CD4-positive, CD25-positive, alpha-beta regulatory T cell (primary cell): ENCODE results near the gene CHMP1B. TPM values are rescaled to one million over a fixed set of nuclear protein-coding genes. Genes with fewer than 3 reads are reported as not detected.

Experiments used
- ATAC-seq, 2 donors: fragments of 150-1000 bp; cut with Tn5 transposase; one replicate each; pipeline ENCODE4 v1.10.0; 2021; ENCODE audit warnings: low read depth in 2 of 2, moderate number of reproducible peaks in 2 of 2, moderate library complexity in 1 of 2
- DNase-seq, 3 donors: peaks; one replicate each; pipeline versions ENCODE4 v3.0.0 to v3.0.0-alpha.2; 2012 to 2022; ENCODE audit warnings: mixed read lengths in 1 of 3
- H3K27ac ChIP-seq: one replicate; pipeline ENCODE4 v1.7.0; 2013; ENCODE audit warnings: mild to moderate bottlenecking, low read length; ENCODE audit not compliant: insufficient read depth, poor library complexity, severe bottlenecking
- H3K27me3 ChIP-seq: one replicate; pipeline ENCODE4 v1.7.0; 2013; ENCODE audit warnings: low read length; ENCODE audit not compliant: control insufficient read depth, insufficient read depth
- H3K36me3 ChIP-seq: one replicate; pipeline ENCODE4 v1.7.0; 2013; ENCODE audit warnings: mild to moderate bottlenecking, low read length, moderate library complexity; ENCODE audit not compliant: control insufficient read depth, insufficient read depth
- H3K4me1 ChIP-seq: 2 replicates; pipeline ENCODE4 v1.7.0; 2013; ENCODE audit warnings: mild to moderate bottlenecking, low read length; ENCODE audit not compliant: insufficient read depth, control insufficient read depth, poor library complexity, severe bottlenecking
- H3K4me3 ChIP-seq: one replicate; pipeline ENCODE4 v1.7.0; 2013; ENCODE audit warnings: low read depth, mild to moderate bottlenecking, low read length, moderate library complexity
- H3K9me3 ChIP-seq, 2 experiments: 1 replicate in 1 of 2; 2 replicates in 1 of 2; pipeline ENCODE4 v1.7.0; 2013; ENCODE audit warnings: low read length in 2 of 2, mild to moderate bottlenecking in 1 of 2, moderate library complexity in 1 of 2; ENCODE audit not compliant: control insufficient read depth in 2 of 2
- H3K27ac Mint-ChIP-seq, 3 donors: one replicate each; pipeline ENCODE4 v1.8.0; 2020 to 2022; ENCODE audit warnings: mild to moderate bottlenecking in 3 of 3, mixed read lengths in 3 of 3, moderate library complexity in 2 of 3
- H3K27me3 Mint-ChIP-seq: one replicate; pipeline ENCODE4 v1.8.0; 2022; ENCODE audit warnings: mild to moderate bottlenecking, mixed read lengths
- H3K36me3 Mint-ChIP-seq: one replicate; pipeline ENCODE4 v1.8.0; 2020; ENCODE audit warnings: mixed read lengths
- H3K4me1 Mint-ChIP-seq, 4 donors: one replicate each; pipeline ENCODE4 v1.8.0; 2020 to 2022; ENCODE audit warnings: mixed read lengths in 4 of 4, mild to moderate bottlenecking in 1 of 4
- H3K4me3 Mint-ChIP-seq, 4 donors: one replicate each; pipeline ENCODE4 v1.8.0; 2020 to 2022; ENCODE audit warnings: mild to moderate bottlenecking in 4 of 4, mixed read lengths in 4 of 4, moderate library complexity in 3 of 4
- H3K9me3 Mint-ChIP-seq, 7 donors: one replicate each; pipeline ENCODE4 v1.8.0; 2020 to 2022; ENCODE audit warnings: mixed read lengths in 7 of 7, mild to moderate bottlenecking in 3 of 7, moderate library complexity in 2 of 7
- polyA plus RNA-seq, 4 donors: library from polyadenylated mRNA; unstranded; fragments of 300-500 nt; fragmentation: Illumina TruSeq; gene quantifications; one replicate each; pipeline ENCODE4 v1.2.3, GENCODE V29; 2021
- total RNA-seq: library from RNA; stranded (reverse); gene quantifications from one replicate; pipeline ENCODE4 v1.2.3, GENCODE V29; 2022

Gene CHMP1B
- total and polyA plus RNA-seq, 5 donors from 2014 or later = 55.4 to 113 (median 67.6) TPM

DNA sequence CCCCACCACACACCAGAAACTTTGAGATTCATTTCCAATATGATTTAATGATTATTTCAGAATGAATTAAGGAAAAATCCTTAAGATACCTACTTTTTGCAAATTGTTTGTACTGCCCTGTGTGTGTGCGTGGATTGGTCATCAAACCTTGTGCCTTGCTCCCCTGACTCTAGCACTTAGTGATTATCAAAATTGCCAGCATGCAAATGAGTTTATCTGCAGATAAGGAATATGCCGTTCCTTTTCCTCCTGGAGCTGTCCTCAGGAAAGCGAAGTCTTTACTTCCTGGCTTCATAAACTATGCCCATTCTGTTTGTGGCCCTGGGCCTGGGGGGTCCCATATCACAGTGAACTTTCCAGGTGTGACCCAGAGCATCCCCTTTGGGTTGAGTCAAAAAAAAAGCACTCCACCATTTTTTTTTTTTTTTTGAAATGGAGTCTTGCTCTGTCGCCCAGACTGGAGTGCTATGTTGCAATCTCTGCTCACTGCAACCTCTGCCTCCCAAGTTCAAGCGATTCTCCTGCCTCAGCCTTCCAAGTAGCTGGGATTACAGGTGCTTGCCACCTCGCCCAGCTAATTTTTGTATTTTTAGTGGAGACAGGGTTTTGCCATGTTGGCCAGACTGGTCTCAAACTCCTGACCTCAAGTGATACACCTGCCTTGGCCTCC is 11.4 kb downstream of the CHMP1B start:
- H3K4me3 ChIP-seq = no peak overlapping the region
- Mint-ChIP-seq H3K9me3 (no peaks in the 10 kb centered on the region), H3K4me3 (no peak overlapping the region), H3K27ac (no peak overlapping the region), H3K27me3 (peaks cover 22% of the 10 kb centered on the region), H3K4me1 (peaks cover 0 to 6% (median 5%) of the 10 kb centered on the region in 4 donors), H3K36me3 (no peaks in the 10 kb centered on the region)
- no peak overlapping the region for H3K27ac ChIP-seq
- DNase-seq (no peak), ATAC-seq (no peak)
- no peaks in the 10 kb centered on the region for H3K9me3 ChIP-seq
- H3K27me3 ChIP-seq = peaks cover 2% of the 10 kb centered on the region
- no peaks in the 10 kb centered on the region for H3K4me1 ChIP-seq
- no peaks in the 10 kb centered on the region for H3K36me3 ChIP-seq

DNA sequence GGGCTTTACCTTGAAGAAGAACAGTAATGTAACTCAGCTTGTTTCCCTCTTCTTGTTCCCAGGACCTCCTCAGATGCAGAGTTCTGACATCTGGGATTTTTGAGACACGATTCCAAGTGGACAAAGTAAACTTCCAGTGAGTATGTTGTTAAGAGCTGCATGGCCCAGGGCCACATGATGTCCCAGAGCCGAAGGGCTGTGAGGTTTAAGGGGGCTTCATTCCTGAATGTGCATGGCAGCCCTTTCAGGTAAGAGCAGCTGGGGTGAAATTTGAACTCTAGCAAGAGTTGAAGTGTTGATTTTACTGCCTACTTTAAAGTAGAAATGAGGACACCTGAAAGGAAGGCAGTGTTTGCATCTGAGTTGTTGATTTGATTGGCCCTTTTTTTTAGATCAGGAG is 13.3 kb downstream of the CHMP1B start:
- Histone ChIP-seq H3K4me1 (no peaks in the 10 kb centered on the region), H3K27me3 (peaks cover 2% of the 10 kb centered on the region), H3K4me3 (no peak overlapping the region), H3K9me3 (no peaks in the 10 kb centered on the region), H3K27ac (no peak overlapping the region), H3K36me3 (no peaks in the 10 kb centered on the region)
- Mint-ChIP-seq H3K4me3 (no peak overlapping the region), H3K27me3 (peaks cover 22% of the 10 kb centered on the region), H3K36me3 (no peaks in the 10 kb centered on the region), H3K9me3 (no peaks in the 10 kb centered on the region), H3K4me1 (peaks cover 0 to 2% (median 0%) of the 10 kb centered on the region in 4 donors), H3K27ac (no peak overlapping the region)
- no peak for DNase-seq
- no peak for ATAC-seq

DNA sequence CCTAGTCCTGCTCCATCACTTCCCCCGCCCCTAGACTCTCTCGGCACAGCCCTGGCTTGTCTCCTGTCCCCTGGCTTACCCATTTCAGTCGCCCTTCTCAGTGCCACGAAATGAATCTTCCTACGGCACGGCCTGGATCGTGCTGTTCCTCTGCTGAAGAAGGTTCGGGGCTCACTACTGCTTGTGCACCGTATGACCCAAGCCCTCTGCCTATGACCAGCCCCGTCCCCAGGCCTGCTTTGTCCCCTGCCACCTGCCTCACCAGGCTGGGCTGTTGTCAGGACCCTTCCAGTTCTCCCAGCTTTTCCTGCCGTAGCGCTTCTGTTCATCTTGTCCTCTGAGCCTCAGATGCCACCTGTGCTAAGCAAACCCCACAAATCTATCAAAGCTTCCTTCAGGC is 13.9 kb downstream of the CHMP1B start:
- H3K36me3 Mint-ChIP-seq = no peaks in the 10 kb centered on the region
- no peaks in the 10 kb centered on the region for H3K9me3 Mint-ChIP-seq
- Histone ChIP-seq H3K4me1 (no peaks in the 10 kb centered on the region), H3K4me3 (no peak overlapping the region), H3K27me3 (peaks cover 2% of the 10 kb centered on the region), H3K36me3 (no peaks in the 10 kb centered on the region), H3K27ac (no peak overlapping the region), H3K9me3 (no peaks in the 10 kb centered on the region)
- peaks cover 0 to 2% (median 0%) of the 10 kb centered on the region in 4 donors for H3K4me1 Mint-ChIP-seq
- DNase-seq = no peak
- peaks cover 22% of the 10 kb centered on the region for H3K27me3 Mint-ChIP-seq
- no peak for ATAC-seq
- H3K27ac Mint-ChIP-seq = peak overlapping the region in 1 of 3 donors; percentile 44
- H3K4me3 Mint-ChIP-seq = no peak overlapping the region

DNA sequence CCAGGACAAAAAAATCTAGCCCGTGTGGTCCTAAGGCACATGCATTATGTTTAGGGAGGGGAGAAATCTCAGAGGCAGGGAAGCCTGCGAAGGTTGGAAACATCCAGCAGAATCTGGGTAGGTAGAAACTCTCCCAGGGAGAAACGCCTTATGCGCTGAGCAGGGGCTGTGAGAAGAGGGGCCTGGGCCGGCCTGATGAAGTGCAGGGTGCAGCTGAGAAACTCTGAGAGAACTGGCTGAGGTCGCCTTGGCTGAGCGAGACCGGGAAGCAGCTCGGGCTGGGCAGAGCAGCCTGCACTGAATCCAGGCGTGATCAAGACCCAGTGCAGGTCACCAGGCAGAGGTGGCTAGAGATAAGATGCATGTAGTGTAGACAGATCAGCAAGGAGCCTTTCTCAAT is 15.1 kb downstream of the CHMP1B start:
- H3K27ac ChIP-seq = no peak overlapping the region
- ATAC-seq = no peak
- H3K4me3 ChIP-seq = no peak overlapping the region
- Mint-ChIP-seq H3K4me1 (peaks cover 0 to 2% (median 0%) of the 10 kb centered on the region in 4 donors), H3K4me3 (no peak overlapping the region), H3K27me3 (peaks cover 23% of the 10 kb centered on the region), H3K27ac (no peak overlapping the region), H3K9me3 (no peaks in the 10 kb centered on the region), H3K36me3 (no peaks in the 10 kb centered on the region)
- H3K36me3 ChIP-seq = no peaks in the 10 kb centered on the region
- H3K4me1 ChIP-seq = no peaks in the 10 kb centered on the region
- H3K9me3 ChIP-seq = no peaks in the 10 kb centered on the region
- H3K27me3 ChIP-seq = peaks cover 2% of the 10 kb centered on the region
- DNase-seq = no peak

DNA sequence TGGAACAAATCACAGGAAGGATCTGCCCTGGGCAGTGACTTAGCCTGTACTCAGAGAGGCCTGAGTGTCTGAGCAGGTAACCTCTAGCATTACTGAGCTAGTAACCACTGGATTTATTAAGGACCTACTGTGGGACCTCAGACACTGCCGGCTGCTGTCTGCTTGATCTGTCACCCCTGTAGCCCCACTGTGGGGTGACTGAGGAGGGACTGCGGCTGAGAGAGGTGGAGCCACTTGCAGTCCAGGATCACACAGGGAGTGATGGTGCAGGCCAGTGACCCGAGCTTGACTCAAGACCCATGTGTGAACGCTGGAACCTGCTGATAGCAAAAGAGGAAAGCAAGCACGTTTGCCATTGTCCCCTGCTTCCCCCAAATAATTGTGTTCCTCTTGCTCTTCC is 15.6 kb downstream of the CHMP1B start:
- Mint-ChIP-seq H3K4me3 (no peak overlapping the region), H3K27me3 (peaks cover 25% of the 10 kb centered on the region), H3K36me3 (no peaks in the 10 kb centered on the region), H3K4me1 (peaks cover 0 to under 1% (median 0%) of the 10 kb centered on the region in 4 donors), H3K9me3 (no peaks in the 10 kb centered on the region), H3K27ac (peak overlapping the region in 1 of 3 donors; percentile 71)
- DNase-seq (no peak), ATAC-seq (no peak)
- no peak overlapping the region for H3K27ac ChIP-seq
- H3K36me3 ChIP-seq = no peaks in the 10 kb centered on the region
- no peaks in the 10 kb centered on the region for H3K4me1 ChIP-seq
- H3K9me3 ChIP-seq = no peaks in the 10 kb centered on the region
- peaks cover 2% of the 10 kb centered on the region for H3K27me3 ChIP-seq
- no peak overlapping the region for H3K4me3 ChIP-seq

DNA sequence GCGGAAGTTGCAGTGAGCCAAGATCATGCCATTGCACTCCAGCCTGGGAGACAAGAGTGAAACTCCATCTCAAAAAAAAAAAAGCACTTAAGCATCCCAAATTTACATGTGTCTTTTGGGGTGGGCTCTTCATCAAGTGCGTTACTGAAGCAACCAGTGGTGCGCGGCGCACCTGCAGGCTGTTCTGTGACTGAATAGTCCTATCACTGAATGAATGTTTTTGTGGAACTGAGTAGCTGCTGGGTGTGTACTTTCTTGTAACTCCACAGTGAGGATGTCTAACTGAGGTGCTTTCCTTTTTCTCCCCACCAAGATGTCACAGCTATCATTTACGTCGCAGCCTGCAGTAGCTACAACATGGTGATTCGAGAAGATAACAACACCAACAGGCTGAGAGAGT is 17.0 kb downstream of the CHMP1B start:
- H3K4me1 Mint-ChIP-seq = no peaks in the 10 kb centered on the region

DNA sequence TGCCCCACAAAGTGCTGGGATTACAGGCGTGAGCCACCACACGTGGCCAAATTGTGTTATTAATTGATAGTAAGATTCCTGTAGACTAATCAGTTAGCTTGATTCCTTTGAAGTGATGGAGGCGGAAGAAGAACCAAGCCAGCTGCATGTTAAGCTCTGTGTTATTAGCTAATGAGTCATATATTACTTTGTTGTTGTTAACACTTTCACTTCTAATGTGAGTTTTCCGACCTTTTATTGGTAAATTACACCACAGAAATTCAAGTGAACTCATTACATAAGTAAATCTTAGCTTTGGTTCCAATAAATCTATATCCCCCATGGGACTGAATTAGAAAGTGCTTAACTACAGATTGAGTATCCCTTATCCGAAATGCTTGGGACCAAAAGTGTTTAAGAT is 20.3 kb downstream of the CHMP1B start:
- H3K27ac ChIP-seq = no peak overlapping the region
- peak in 1 of 3 donors; percentile 34 for DNase-seq
- Mint-ChIP-seq H3K36me3 (peaks cover 5% of the 10 kb centered on the region), H3K27me3 (peaks cover 5% of the 10 kb centered on the region), H3K27ac (no peak overlapping the region), H3K4me3 (no peak overlapping the region), H3K9me3 (no peaks in the 10 kb centered on the region), H3K4me1 (no peaks in the 10 kb centered on the region)
- H3K9me3 ChIP-seq = no peaks in the 10 kb centered on the region
- no peaks in the 10 kb centered on the region for H3K4me1 ChIP-seq
- H3K4me3 ChIP-seq = no peak overlapping the region
- peaks cover 2% of the 10 kb centered on the region for H3K27me3 ChIP-seq
- peak in 1 of 2 donors; percentile 62 for ATAC-seq
- no peaks in the 10 kb centered on the region for H3K36me3 ChIP-seq

More for the DNA sequence above, 17.0 kb downstream of the CHMP1B start:
- H3K9me3 ChIP-seq = no peaks in the 10 kb centered on the region
- H3K4me3 Mint-ChIP-seq = no peak overlapping the region
- no peaks in the 10 kb centered on the region for H3K4me1 ChIP-seq
- H3K27me3 Mint-ChIP-seq = peaks cover 25% of the 10 kb centered on the region
- ATAC-seq (no peak), DNase-seq (no peak)
- no peak overlapping the region for H3K27ac ChIP-seq
- H3K27me3 ChIP-seq = peaks cover 2% of the 10 kb centered on the region
- H3K27ac Mint-ChIP-seq = no peak overlapping the region
- H3K36me3 Mint-ChIP-seq = no peaks in the 10 kb centered on the region
- H3K4me3 ChIP-seq = no peak overlapping the region
- no peaks in the 10 kb centered on the region for H3K9me3 Mint-ChIP-seq
- no peaks in the 10 kb centered on the region for H3K36me3 ChIP-seq

DNA sequence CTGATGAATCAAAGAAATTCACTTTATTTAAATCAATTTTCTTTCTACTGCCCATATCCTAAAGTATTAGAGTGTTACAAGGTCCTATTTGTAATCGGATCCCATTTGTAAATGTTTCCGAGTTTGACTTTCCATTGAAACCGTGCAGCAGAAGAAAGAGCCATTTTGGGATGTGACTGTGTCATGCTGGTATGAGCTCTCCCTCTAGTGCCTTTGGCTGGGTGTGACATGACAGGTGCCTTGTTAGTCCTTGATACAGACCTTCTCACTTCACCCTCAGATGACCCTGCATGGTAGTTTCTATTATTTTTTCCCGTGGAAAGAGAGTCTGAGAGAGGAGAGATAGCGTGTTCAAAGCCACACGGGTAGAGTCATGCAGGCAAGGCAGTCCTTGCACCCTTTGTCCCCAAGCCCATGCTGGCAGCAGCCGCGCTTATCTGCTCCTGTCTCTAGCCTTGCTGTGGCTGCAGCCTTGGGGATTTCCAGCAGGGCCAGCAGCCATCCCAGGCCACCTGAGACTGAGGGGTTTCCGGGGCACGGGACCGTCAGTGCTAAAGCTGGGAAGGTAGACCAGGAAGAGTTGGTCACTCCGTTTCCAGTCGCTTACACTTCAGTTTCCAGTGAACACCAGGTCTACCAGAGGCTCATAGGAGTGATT is 21.4 kb downstream of the CHMP1B start:
- H3K36me3 ChIP-seq = peaks cover 3% of the 10 kb centered on the region
- H3K4me3 Mint-ChIP-seq = no peak overlapping the region
- no peak overlapping the region for H3K27ac ChIP-seq
- DNase-seq (peak in 1 of 3 donors; percentile 28), ATAC-seq (no peak)
- H3K4me3 ChIP-seq = no peak overlapping the region
- H3K4me1 ChIP-seq = no peaks in the 10 kb centered on the region
- H3K27me3 Mint-ChIP-seq = peaks cover 4% of the 10 kb centered on the region
- no peaks in the 10 kb centered on the region for H3K9me3 ChIP-seq
- no peaks in the 10 kb centered on the region for H3K4me1 Mint-ChIP-seq
- no peak overlapping the region for H3K27ac Mint-ChIP-seq
- H3K9me3 Mint-ChIP-seq = no peaks in the 10 kb centered on the region
- no peaks in the 10 kb centered on the region for H3K27me3 ChIP-seq
- H3K36me3 Mint-ChIP-seq = peaks cover 5% of the 10 kb centered on the region
